Central memory CD8-positive, alpha-beta T cell (primary cell): ENCODE results near the gene FAM229B.
"Not testable (repeated sequence)": the region's sequence is repeated elsewhere in the genome, so short reads cannot be mapped to it uniquely, and the experiment has no call there.

Experiments
- ATAC-seq: fragments of 150-1000 bp; cut with Tn5 transposase; replicated peaks from 2 replicates; pipeline ENCODE4 v1.10.0; 2022; ENCODE audit warnings: mild to moderate bottlenecking, moderate FRiP score, moderate number of reproducible peaks; ENCODE audit not compliant: poor library complexity, severe bottlenecking; ENCODE audit errors: extremely low read depth
- DNase-seq, 2 donors: peaks; one replicate each; pipeline ENCODE4 v3.0.0; 2021; ENCODE audit warnings: low spot score in 2 of 2
- H3K27ac Mint-ChIP-seq: one replicate; pipeline ENCODE4 v1.8.0; 2022; ENCODE audit warnings: low read depth, mild to moderate bottlenecking, moderate library complexity, mixed read lengths
- H3K27me3 Mint-ChIP-seq: one replicate; pipeline ENCODE4 v1.8.0; 2022; ENCODE audit warnings: mixed read lengths
- H3K36me3 Mint-ChIP-seq: one replicate; pipeline ENCODE4 v1.8.0; 2022; ENCODE audit warnings: mild to moderate bottlenecking, moderate library complexity, mixed read lengths; ENCODE audit not compliant: insufficient read depth
- H3K4me1 Mint-ChIP-seq: one replicate; pipeline ENCODE4 v1.8.0; 2022; ENCODE audit warnings: mixed read lengths
- H3K4me3 Mint-ChIP-seq: one replicate; pipeline ENCODE4 v1.8.0; 2022; ENCODE audit warnings: mild to moderate bottlenecking, moderate library complexity, mixed read lengths
- H3K9me3 Mint-ChIP-seq: one replicate; pipeline ENCODE4 v1.8.0; 2022; ENCODE audit warnings: mixed read lengths

The FAM229B gene, protein sequence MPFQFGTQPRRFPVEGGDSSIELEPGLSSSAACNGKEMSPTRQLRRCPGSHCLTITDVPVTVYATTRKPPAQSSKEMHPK

GRCh38 chr6:112087136-112087911 is at the start of gene FAM229B, which contains the start of gene TUBE1:
Gene FAM229B, plus strand, starts transcription at chr6:112087591. Its CDS starts 11,693 bp downstream, at chr6:112099284.
Gene TUBE1, minus strand, starts transcription at chr6:112087482. Its CDS starts 48 bp downstream, at chr6:112087434.
- Mint-ChIP-seq H3K4me1 (no peaks in the 10 kb centered on the region), H3K9me3 (no peaks in the 10 kb centered on the region), H3K27ac (no peak within 1 kb of the TSS), H3K27me3 (peaks cover 39% of the 10 kb centered on the region), H3K4me3 (no peak within 1 kb of the TSS), H3K36me3 (peaks cover 5% of the 10 kb centered on the region)
- peak; percentile 97 for ATAC-seq
- peak; percentile 76 to 86 for DNase-seq

GRCh38 chr6:112037783-112038216 is 49.6 kb upstream of the FAM229B start:
- no peak overlapping the region for H3K4me3 Mint-ChIP-seq
- no peaks in the 10 kb centered on the region for H3K27me3 Mint-ChIP-seq
- H3K4me1 Mint-ChIP-seq: peaks cover 14% of the 10 kb centered on the region
- H3K27ac Mint-ChIP-seq: no peak overlapping the region
- H3K9me3 Mint-ChIP-seq: no peaks in the 10 kb centered on the region
- no peak for DNase-seq
- no peaks in the 10 kb centered on the region for H3K36me3 Mint-ChIP-seq
- ATAC-seq: no peak

DNA sequence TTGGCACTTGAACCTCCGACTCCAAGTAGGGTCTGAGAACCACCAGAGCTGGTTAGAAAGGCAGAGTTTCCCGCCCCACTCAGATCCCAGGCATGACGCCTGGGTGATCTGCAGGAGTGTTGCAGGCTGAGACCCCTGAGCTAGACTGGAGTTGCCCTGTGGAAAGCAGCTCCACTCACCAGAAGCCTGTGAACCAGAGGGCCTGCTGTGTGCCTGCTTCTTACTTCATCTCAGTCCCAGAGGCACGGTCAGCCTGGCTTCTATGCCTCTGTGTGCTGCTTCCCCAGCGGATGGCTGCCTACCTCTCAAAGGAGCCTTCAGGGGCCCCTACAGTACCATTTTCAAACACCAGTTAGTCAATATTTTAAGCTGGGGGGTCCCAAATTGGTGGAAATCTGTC is 49.1 kb upstream of the FAM229B start:
- Mint-ChIP-seq H3K27ac (no peak overlapping the region), H3K27me3 (no peaks in the 10 kb centered on the region), H3K36me3 (peaks cover under 1% of the 10 kb centered on the region), H3K4me3 (no peak overlapping the region), H3K4me1 (peaks cover 15% of the 10 kb centered on the region), H3K9me3 (no peaks in the 10 kb centered on the region)
- ATAC-seq: no peak
- no peak for DNase-seq

DNA sequence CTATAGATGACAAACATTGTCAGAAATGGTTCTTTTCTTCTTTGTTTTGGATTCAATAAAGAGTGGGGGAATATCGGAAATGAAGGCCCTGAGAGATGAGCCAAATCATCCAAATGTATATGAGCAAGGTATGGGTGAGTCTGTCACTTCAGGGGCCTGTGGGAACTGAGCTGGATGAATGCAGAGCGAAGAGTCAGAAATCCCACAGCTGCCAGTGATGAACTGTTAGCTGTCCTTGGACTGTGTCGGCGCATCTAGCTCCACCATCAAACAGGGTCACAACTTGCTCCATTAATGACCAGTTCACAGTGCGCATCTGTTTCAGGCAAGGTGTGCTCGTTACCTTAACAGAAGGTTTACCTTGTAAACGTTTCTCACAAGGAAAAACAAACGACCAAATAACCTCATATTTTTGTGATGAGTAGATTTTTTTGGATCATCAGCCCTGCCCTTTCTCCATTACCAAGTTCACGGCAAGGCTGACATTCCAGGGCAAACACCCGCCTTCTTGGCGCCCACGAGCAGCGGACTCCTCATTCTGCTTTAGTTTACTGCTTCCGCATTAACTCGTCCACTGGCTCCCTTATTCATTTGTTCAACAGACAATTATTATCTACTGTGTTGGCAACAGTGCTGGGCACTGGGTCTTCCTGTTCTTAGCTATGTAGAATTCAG is 48.5 kb upstream of the FAM229B start:
- ATAC-seq (no peak), DNase-seq (no peak)
- Mint-ChIP-seq H3K27ac (no peak overlapping the region), H3K36me3 (peaks cover 3% of the 10 kb centered on the region), H3K4me3 (no peak overlapping the region), H3K9me3 (no peaks in the 10 kb centered on the region), H3K4me1 (peaks cover 15% of the 10 kb centered on the region), H3K27me3 (no peaks in the 10 kb centered on the region)

- H3K9me3 Mint-ChIP-seq: no peaks in the 10 kb centered on the region
- H3K36me3 Mint-ChIP-seq: peaks cover 3% of the 10 kb centered on the region
- no peak overlapping the region for H3K4me3 Mint-ChIP-seq
- peaks cover 15% of the 10 kb centered on the region for H3K4me1 Mint-ChIP-seq
- ATAC-seq (no peak), DNase-seq (no peak)
- H3K27me3 Mint-ChIP-seq: no peaks in the 10 kb centered on the region
- no peak overlapping the region for H3K27ac Mint-ChIP-seq
Observed at GRCh38 chr6:112039431-112039770, 48.0 kb upstream of the FAM229B start.

GRCh38 chr6:112040956-112041355 is 46.4 kb upstream of the FAM229B start:
- peaks cover 15% of the 10 kb centered on the region for H3K4me1 Mint-ChIP-seq
- no peaks in the 10 kb centered on the region for H3K27me3 Mint-ChIP-seq
- no peak overlapping the region for H3K27ac Mint-ChIP-seq
- no peak overlapping the region for H3K4me3 Mint-ChIP-seq
- H3K9me3 Mint-ChIP-seq: no peaks in the 10 kb centered on the region
- DNase-seq: no peak
- ATAC-seq: no peak
- peaks cover 3% of the 10 kb centered on the region for H3K36me3 Mint-ChIP-seq

DNA sequence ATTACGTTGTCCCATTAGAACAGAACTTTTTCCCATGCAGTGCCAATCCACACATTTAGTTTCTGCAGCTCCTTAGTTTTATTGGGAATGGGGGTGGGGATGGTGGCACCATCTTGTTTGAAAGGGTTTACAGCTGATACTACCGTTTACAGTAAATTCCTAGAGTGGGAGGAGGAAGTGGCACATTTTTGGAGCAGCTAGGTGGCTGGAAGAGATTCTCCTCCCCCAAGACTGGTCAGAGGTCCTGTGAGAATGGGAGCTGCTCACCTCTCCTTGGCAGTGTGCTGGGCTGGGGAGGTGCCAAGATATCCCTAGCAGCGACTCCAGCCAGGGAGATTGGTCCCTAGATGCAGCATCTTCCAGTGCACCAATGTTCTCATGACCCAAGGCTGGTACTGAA is 45.9 kb upstream of the FAM229B start:
- no peak for ATAC-seq
- peaks cover 15% of the 10 kb centered on the region for H3K4me1 Mint-ChIP-seq

GRCh38 chr6:112043032-112044007 is 44.1 kb upstream of the FAM229B start:
- H3K27me3 Mint-ChIP-seq: no peaks in the 10 kb centered on the region
- peak overlapping the region; percentile 96 for H3K27ac Mint-ChIP-seq
- no peaks in the 10 kb centered on the region for H3K9me3 Mint-ChIP-seq
- peak; percentile 86 to 92 for DNase-seq
- peak overlapping the region; percentile 94 for H3K4me3 Mint-ChIP-seq
- peak; percentile 94 for ATAC-seq
- H3K36me3 Mint-ChIP-seq: peaks cover 3% of the 10 kb centered on the region
- peaks cover 10% of the 10 kb centered on the region for H3K4me1 Mint-ChIP-seq

More for the DNA sequence above, 45.9 kb upstream of the FAM229B start:
- DNase-seq: no peak
- no peaks in the 10 kb centered on the region for H3K27me3 Mint-ChIP-seq
- no peaks in the 10 kb centered on the region for H3K9me3 Mint-ChIP-seq
- H3K4me3 Mint-ChIP-seq: no peak overlapping the region
- H3K36me3 Mint-ChIP-seq: peaks cover 3% of the 10 kb centered on the region
- no peak overlapping the region for H3K27ac Mint-ChIP-seq

DNA sequence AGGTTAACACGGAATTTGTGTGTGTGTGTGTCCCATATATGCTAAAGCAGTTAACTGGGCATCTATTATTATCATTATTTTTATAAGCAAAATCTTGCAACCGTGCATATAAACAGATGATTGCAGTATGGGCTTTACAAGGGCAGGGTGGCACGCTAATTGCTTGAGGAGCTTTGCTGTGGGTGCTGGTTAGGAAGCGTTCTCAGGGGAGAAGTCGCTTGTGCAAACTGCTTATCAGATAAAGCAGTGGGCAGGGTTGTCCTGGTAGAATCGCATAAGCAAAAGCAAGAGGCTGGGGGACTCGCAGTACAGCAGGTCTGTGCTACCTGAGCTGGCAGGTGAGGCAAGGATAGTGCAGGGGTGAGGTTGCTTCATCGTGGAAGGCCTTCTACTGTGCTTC is 43.2 kb upstream of the FAM229B start:
- Mint-ChIP-seq H3K4me1 (peaks cover 10% of the 10 kb centered on the region), H3K27me3 (no peaks in the 10 kb centered on the region), H3K27ac (peak overlapping the region; percentile 96), H3K4me3 (peak overlapping the region; percentile 94), H3K36me3 (peaks cover 3% of the 10 kb centered on the region), H3K9me3 (no peaks in the 10 kb centered on the region)
- ATAC-seq (no peak), DNase-seq (no peak)

- no peak overlapping the region for H3K27ac Mint-ChIP-seq
- no peaks in the 10 kb centered on the region for H3K27me3 Mint-ChIP-seq
- H3K36me3 Mint-ChIP-seq: peaks cover 3% of the 10 kb centered on the region
- H3K9me3 Mint-ChIP-seq: no peaks in the 10 kb centered on the region
- ATAC-seq (no peak), DNase-seq (no peak)
- peaks cover 10% of the 10 kb centered on the region for H3K4me1 Mint-ChIP-seq
- H3K4me3 Mint-ChIP-seq: no peak overlapping the region
Observed at GRCh38 chr6:112044856-112045255, 42.5 kb upstream of the FAM229B start.

DNA sequence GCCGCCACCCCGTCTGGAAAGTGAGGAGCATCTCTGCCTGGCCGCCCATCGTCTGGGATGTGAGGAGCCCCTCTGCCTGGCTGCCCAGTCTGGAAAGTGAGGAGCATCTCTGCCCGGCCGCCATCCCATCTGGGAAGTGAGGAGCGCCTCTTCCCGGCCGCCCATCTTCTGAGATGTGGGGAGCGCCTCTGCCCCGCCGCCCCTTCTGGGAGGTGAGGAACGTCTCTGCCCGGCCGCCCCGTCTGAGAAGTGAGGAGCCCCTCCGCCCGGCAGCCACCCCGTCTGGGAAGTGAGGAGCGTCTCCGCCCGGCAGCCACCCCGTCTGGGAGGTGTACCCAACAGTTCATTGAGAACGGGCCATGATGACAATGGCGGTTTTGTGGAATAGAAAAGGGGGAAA is 39.9 kb upstream of the FAM229B start:
- H3K4me3 Mint-ChIP-seq, ATAC-seq, H3K36me3 Mint-ChIP-seq, H3K27me3 Mint-ChIP-seq, H3K9me3 Mint-ChIP-seq, H3K4me1 Mint-ChIP-seq, H3K27ac Mint-ChIP-seq, DNase-seq: not testable (repeated sequence)
